SK-N-SH treated with all-trans-retinoic acid at 6 μM for 48 hours (cell line): Measurements from ENCODE around the gene ACBD5.

Experiments
- ARNTL ChIP-seq: fragments of 450-650 bp; formaldehyde crosslinking; IDR thresholded peaks from 2 replicates; pipeline ENCODE4 v1.5.0; 2020; ENCODE audit warnings: low read depth, mild to moderate bottlenecking, moderate library complexity, borderline replicate concordance
- CSDC2 ChIP-seq: fragments of 250-450 bp; sonication (Bioruptor Pico); IDR thresholded peaks from 2 replicates; pipeline ENCODE4 v1.5.0; 2020; ENCODE audit warnings: mild to moderate bottlenecking, moderate library complexity
- CSRNP3 ChIP-seq: fragments of 250-450 bp; sonication (Bioruptor Pico); IDR thresholded peaks from 2 replicates; pipeline ENCODE4 v1.5.1; 2021; ENCODE audit warnings: mild to moderate bottlenecking, moderate library complexity
- ESRRG ChIP-seq: fragments of 250-450 bp; sonication (Bioruptor Pico); IDR thresholded peaks from 2 replicates; pipeline ENCODE4 v1.6.1; 2021; ENCODE audit warnings: mild to moderate bottlenecking
- ISL1 ChIP-seq: fragments of 250-450 bp; sonication (Bioruptor Pico); IDR thresholded peaks from 2 replicates; pipeline ENCODE4 v2.1.2; 2022; ENCODE audit warnings: mild to moderate bottlenecking, moderate library complexity
- PPARA ChIP-seq: fragments of 250-450 bp; sonication (Bioruptor Pico); IDR thresholded peaks from 2 replicates; pipeline ENCODE4 v1.5.0; 2020; ENCODE audit warnings: mild to moderate bottlenecking, borderline replicate concordance
- RARB ChIP-seq: fragments of 250-450 bp; sonication (Bioruptor Pico); IDR thresholded peaks from 2 replicates; pipeline ENCODE4 v1.8.0; 2021; ENCODE audit warnings: mild to moderate bottlenecking, moderate library complexity
- TCF4 ChIP-seq: fragments of 250-450 bp; sonication (Bioruptor Pico); IDR thresholded peaks from 2 replicates; pipeline ENCODE4 v1.8.0; 2021; ENCODE audit warnings: mild to moderate bottlenecking, moderate library complexity, borderline replicate concordance
- ZC3H10 ChIP-seq: fragments of 250-450 bp; sonication (Bioruptor Pico); IDR thresholded peaks from 2 replicates; pipeline ENCODE4 v1.5.1; 2021; ENCODE audit warnings: mild to moderate bottlenecking, moderate library complexity
- ZFP3 ChIP-seq: fragments of 250-450 bp; sonication (Bioruptor Pico); IDR thresholded peaks from 2 replicates; pipeline ENCODE4 v1.5.0; 2020; ENCODE audit warnings: mild to moderate bottlenecking, moderate library complexity
- ZFP30 ChIP-seq: fragments of 450-650 bp; formaldehyde crosslinking; IDR thresholded peaks from 2 replicates; pipeline ENCODE4 v1.5.0; 2022; ENCODE audit warnings: mild to moderate bottlenecking, moderate library complexity
- ZNF70 ChIP-seq: fragments of 450-650 bp; formaldehyde crosslinking; IDR thresholded peaks from 2 replicates; pipeline ENCODE4 v1.5.0; 2020; ENCODE audit warnings: mild to moderate bottlenecking, moderate library complexity
- TF ChIP-seq, protein P1 (sequence below): fragments of 250-450 bp; sonication (Bioruptor Pico); IDR thresholded peaks from 2 replicates; pipeline ENCODE4 v1.8.0; 2020; ENCODE audit warnings: mild to moderate bottlenecking, moderate library complexity, borderline replicate concordance

DNA sequence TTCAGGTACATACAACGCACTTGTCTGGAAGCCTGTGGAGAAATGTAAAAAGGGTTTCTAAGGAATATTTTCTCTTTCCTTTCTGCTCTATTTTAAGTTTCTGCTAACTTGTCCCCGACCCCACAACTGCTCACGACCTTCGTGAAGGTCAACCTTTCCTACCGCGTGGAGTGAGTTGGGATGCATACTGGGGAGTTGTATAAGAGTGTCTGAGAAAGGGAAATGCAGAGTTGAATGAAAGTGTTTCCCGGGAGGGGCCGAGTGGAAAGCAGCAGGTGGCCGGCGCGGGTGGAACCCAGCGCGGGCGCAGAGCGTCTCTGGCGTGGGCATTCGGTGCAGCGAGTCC lies 17.9 kb upstream of the ACBD5 start:
- no peak for TF ChIP-seq ZFP3 (CRISPR knock-in tag)
- TF ChIP-seq ZFP30: no peak
- TF ChIP-seq CSDC2: no peak
- TF ChIP-seq ZC3H10: no peak
- TF ChIP-seq ZNF70 (CRISPR knock-in tag): no peak
- TF ChIP-seq CSRNP3 (CRISPR knock-in tag): no peak
- TF ChIP-seq TCF4 (CRISPR knock-in tag): no peak
- no peak for TF ChIP-seq ESRRG (CRISPR knock-in tag)
- no peak for TF ChIP-seq PPARA (CRISPR knock-in tag)
- no peak for TF ChIP-seq RARB
- no peak for TF ChIP-seq ISL1 (CRISPR knock-in tag)
- no peak for TF ChIP-seq ARNTL (CRISPR knock-in tag)
- TF ChIP-seq, protein P1, sequence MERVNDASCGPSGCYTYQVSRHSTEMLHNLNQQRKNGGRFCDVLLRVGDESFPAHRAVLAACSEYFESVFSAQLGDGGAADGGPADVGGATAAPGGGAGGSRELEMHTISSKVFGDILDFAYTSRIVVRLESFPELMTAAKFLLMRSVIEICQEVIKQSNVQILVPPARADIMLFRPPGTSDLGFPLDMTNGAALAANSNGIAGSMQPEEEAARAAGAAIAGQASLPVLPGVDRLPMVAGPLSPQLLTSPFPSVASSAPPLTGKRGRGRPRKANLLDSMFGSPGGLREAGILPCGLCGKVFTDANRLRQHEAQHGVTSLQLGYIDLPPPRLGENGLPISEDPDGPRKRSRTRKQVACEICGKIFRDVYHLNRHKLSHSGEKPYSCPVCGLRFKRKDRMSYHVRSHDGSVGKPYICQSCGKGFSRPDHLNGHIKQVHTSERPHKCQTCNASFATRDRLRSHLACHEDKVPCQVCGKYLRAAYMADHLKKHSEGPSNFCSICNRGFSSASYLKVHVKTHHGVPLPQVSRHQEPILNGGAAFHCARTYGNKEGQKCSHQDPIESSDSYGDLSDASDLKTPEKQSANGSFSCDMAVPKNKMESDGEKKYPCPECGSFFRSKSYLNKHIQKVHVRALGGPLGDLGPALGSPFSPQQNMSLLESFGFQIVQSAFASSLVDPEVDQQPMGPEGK (CRISPR knock-in tag): no peak
